ENCODE measurements around the gene KREMEN2. TPM values are rescaled to one million over a fixed set of nuclear protein-coding genes. Genes with fewer than 3 reads are reported as not detected.
A peak's percentile ranks its signal among the peaks of the same experiment; 100 is the strongest.

KREMEN2 gene
- total and polyA plus RNA-seq, 2 of the 4 experiments (the other 2 are of a cell fraction): 0.03 TPM; not detected in 1

DNA sequence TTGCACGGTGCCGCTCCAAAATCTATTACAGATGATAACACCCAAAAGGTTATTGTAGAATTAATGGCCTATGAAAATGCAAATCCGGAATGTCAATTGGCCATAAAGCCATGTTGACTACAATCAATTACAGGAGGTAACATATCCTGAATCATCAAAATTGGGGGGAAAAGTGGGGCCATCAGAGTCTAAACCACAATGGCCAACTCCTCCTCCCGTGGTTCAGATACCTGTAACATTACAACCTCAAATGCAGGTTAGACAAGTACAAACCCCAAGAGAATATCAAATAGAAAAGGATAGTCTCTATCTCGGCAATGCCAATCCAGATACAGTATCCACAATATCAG is 37.5 kb upstream of the KREMEN2 start:
- no peak overlapping the region for H3K9ac ChIP-seq (ENCODE audit: low read depth, low read length)
- CTCF ChIA-PET: interaction anchor here (0.7 to 1.2 kb wide), 2 partner anchors 13 to 21 kb away, joined by 3 read pairs; no protein-coding TSS in a partner anchor
- dilution Hi-C loops (cut with HindIII; ENCODE audit: low sequenced_read_pairs, unreplicated experiment): no loop called here

More for the DNA sequence above, 37.5 kb upstream of the KREMEN2 start:
- Histone ChIP-seq H4K20me1 (ENCODE audit: insufficient read depth, low read length) (peaks cover 6% of the 10 kb centered on the region; the same call in 1 of the 2 replicates), H4K91ac (ENCODE audit: insufficient read depth, low read depth, low read length) (no peak overlapping the region), H3K9me3 (ENCODE audit: control insufficient read depth, insufficient read depth, low read length) (no peaks in the 10 kb centered on the region), H2AFZ (replicated peaks; ENCODE audit: low read length, poor library complexity) (peak overlapping the region; percentile 86), H4K8ac (ENCODE audit: low read depth in 2 of 2, low read length in 2 of 2) (peak overlapping the region in 1 of 2 experiments; percentile 74; a peak in 1 of 4 replicates), H2BK120ac (ENCODE audit: low read depth, low read length) (no peak overlapping the region), H4K5ac (ENCODE audit: low read depth, low read length) (no peak overlapping the region), H3K23ac (ENCODE audit: low read depth, low read length) (no peak overlapping the region), H3K27ac (ENCODE audit: insufficient read depth, low read length) (no peak overlapping the region), H3K9me1 (ENCODE audit: insufficient read depth, low read length) (no peaks in the 10 kb centered on the region), H3K79me1 (ENCODE audit: low read depth in 1 of 2, low read length in 2 of 2) (peaks cover 6 to 36% of the 10 kb centered on the region in 2 experiments), H3K56ac (ENCODE audit: extremely low read depth, insufficient read depth, low read length) (no peak overlapping the region), H3K27me3 (ENCODE audit: control insufficient read depth, insufficient read depth, low read length) (no peaks in the 10 kb centered on the region), H2BK15ac (ENCODE audit: low read depth, low read length) (no peak overlapping the region), H2BK5ac (ENCODE audit: low read depth, low read length, poor library complexity, severe bottlenecking) (no peak overlapping the region), H3K4ac (ENCODE audit: low read depth, low read length) (no peak overlapping the region), H3K4me1 (ENCODE audit: control insufficient read depth, insufficient read depth, low read length) (no peaks in the 10 kb centered on the region), H2AK5ac (ENCODE audit: low read depth, low read length) (no peak overlapping the region), H3K36me3 (ENCODE audit: control insufficient read depth, insufficient read depth, low read length) (peaks cover 24% of the 10 kb centered on the region), H3K18ac (ENCODE audit: low read depth, low read length) (no peak overlapping the region), H3K14ac (replicated peaks; ENCODE audit: low read depth, low read length) (no peak overlapping the region), H2AK9ac (replicated peaks; ENCODE audit: low read depth, low read length, poor library complexity) (no peak overlapping the region), H3K4me3 (ENCODE audit: insufficient read depth, low read depth, low read length) (no peak overlapping the region), H3K4me2 (ENCODE audit: low read depth, low read length) (peak overlapping the region; percentile 59), H2BK20ac (ENCODE audit: low read depth, low read length) (no peak overlapping the region)
- no peak for TF ChIP-seq MAZ (IDR thresholded peaks at IDR 0.05; ENCODE audit: borderline replicate concordance, low read depth, low read length)
- TF ChIP-seq FOS (IDR thresholded peaks at IDR 0.05; ENCODE audit: low read depth, low read length): no peak
- TF ChIP-seq, protein P1, sequence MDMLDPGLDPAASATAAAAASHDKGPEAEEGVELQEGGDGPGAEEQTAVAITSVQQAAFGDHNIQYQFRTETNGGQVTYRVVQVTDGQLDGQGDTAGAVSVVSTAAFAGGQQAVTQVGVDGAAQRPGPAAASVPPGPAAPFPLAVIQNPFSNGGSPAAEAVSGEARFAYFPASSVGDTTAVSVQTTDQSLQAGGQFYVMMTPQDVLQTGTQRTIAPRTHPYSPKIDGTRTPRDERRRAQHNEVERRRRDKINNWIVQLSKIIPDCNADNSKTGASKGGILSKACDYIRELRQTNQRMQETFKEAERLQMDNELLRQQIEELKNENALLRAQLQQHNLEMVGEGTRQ (IDR thresholded peaks at IDR 0.05; ENCODE audit: low read depth, low read length): no peak
- TF ChIP-seq, protein P2, sequence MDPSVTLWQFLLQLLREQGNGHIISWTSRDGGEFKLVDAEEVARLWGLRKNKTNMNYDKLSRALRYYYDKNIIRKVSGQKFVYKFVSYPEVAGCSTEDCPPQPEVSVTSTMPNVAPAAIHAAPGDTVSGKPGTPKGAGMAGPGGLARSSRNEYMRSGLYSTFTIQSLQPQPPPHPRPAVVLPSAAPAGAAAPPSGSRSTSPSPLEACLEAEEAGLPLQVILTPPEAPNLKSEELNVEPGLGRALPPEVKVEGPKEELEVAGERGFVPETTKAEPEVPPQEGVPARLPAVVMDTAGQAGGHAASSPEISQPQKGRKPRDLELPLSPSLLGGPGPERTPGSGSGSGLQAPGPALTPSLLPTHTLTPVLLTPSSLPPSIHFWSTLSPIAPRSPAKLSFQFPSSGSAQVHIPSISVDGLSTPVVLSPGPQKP (IDR thresholded peaks at IDR 0.05; ENCODE audit: borderline replicate concordance, low read depth, low read length): no peak
- TF ChIP-seq, protein P3, sequence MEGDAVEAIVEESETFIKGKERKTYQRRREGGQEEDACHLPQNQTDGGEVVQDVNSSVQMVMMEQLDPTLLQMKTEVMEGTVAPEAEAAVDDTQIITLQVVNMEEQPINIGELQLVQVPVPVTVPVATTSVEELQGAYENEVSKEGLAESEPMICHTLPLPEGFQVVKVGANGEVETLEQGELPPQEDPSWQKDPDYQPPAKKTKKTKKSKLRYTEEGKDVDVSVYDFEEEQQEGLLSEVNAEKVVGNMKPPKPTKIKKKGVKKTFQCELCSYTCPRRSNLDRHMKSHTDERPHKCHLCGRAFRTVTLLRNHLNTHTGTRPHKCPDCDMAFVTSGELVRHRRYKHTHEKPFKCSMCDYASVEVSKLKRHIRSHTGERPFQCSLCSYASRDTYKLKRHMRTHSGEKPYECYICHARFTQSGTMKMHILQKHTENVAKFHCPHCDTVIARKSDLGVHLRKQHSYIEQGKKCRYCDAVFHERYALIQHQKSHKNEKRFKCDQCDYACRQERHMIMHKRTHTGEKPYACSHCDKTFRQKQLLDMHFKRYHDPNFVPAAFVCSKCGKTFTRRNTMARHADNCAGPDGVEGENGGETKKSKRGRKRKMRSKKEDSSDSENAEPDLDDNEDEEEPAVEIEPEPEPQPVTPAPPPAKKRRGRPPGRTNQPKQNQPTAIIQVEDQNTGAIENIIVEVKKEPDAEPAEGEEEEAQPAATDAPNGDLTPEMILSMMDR (conservative IDR thresholded peaks at IDR 0.05; ENCODE audit: low read depth, low read length): no peak
- no peak for TF ChIP-seq CHD1 (IDR thresholded peaks at IDR 0.05; ENCODE audit: low read depth, low read length)
- no peak for TF ChIP-seq NFE2L2 (IDR thresholded peaks at IDR 0.05; ENCODE audit: low read depth, low read length)
- no peak for TF ChIP-seq RCOR1 (IDR thresholded peaks at IDR 0.05; ENCODE audit: insufficient replicate concordance, low read length)
- TF ChIP-seq MXI1 (IDR thresholded peaks at IDR 0.05; ENCODE audit: borderline replicate concordance, low read depth, low read length): no peak
- TF ChIP-seq MAFK (IDR thresholded peaks at IDR 0.05; ENCODE audit: low read depth, low read length): no peak
- no peak for TF ChIP-seq RAD21 (IDR thresholded peaks at IDR 0.05; ENCODE audit: low read length)
- TF ChIP-seq CEBPB (IDR thresholded peaks at IDR 0.05; ENCODE audit: low read depth, low read length): no peak
- no TSS peak for BruUV-seq (replicated peaks)
- no peak for ATAC-seq (ENCODE audit: low read depth)
- in situ Hi-C loops (cut with MboI; ENCODE audit: low sequenced_read_pairs) (no loop called here), intact Hi-C loops (cut with micrococcal nuclease) (no loop called here)
- DNase-seq: no peak
- WGBS, 2 experiments (ENCODE audit: extremely low coverage in 2 of 2, insufficient read length in 1 of 2): no CpG with 5 or more reads among the region's 5 CpGs
- POLR2A ChIA-PET (ENCODE audit: unreplicated experiment): no interaction called here
